ENCODE measurements around the gene SPINK14. TPM values are rescaled to one million over a fixed set of nuclear protein-coding genes. Genes with fewer than 3 reads are reported as not detected.
A peak's percentile ranks its signal among the peaks of the same experiment; 100 is the strongest.

SPINK14 gene
- total RNA-seq, 1 donor from 2014 or later: not detected

DNA sequence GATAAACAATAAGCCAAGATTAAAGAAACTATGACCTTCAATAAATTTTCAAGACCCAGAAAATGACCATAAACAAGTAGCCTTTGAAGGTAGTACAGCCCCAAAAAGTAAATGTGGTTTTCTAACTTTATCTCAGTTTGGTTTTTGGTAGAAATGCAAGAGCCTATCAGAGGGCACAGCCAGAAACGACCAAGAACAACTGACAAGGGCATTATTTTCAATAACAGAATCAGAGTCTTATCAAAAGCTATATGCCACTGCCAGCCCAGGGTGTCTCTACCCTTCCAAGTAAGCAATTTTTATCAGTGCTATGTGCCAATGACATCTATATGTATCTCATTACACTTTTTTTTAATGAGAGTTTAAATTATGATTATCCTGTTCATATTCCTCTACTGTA is 22.7 kb downstream of the SPINK14 start:
- Mint-ChIP-seq H3K27ac (no peak overlapping the region), H3K4me3 (no peak overlapping the region), H3K36me3 (no peaks in the 10 kb centered on the region), H3K9me3 (no peaks in the 10 kb centered on the region), H3K27me3 (ENCODE audit: low read depth) (peaks cover 20% of the 10 kb centered on the region), H3K4me1 (peaks cover 11% of the 10 kb centered on the region)
- no peak for DNase-seq (ENCODE audit: low spot score in 2 of 2, unreplicated experiment in 2 of 2)
- TF ChIP-seq, protein P1, sequence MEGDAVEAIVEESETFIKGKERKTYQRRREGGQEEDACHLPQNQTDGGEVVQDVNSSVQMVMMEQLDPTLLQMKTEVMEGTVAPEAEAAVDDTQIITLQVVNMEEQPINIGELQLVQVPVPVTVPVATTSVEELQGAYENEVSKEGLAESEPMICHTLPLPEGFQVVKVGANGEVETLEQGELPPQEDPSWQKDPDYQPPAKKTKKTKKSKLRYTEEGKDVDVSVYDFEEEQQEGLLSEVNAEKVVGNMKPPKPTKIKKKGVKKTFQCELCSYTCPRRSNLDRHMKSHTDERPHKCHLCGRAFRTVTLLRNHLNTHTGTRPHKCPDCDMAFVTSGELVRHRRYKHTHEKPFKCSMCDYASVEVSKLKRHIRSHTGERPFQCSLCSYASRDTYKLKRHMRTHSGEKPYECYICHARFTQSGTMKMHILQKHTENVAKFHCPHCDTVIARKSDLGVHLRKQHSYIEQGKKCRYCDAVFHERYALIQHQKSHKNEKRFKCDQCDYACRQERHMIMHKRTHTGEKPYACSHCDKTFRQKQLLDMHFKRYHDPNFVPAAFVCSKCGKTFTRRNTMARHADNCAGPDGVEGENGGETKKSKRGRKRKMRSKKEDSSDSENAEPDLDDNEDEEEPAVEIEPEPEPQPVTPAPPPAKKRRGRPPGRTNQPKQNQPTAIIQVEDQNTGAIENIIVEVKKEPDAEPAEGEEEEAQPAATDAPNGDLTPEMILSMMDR (IDR thresholded peaks at IDR 0.05; ENCODE audit: unreplicated experiment): no peak

DNA sequence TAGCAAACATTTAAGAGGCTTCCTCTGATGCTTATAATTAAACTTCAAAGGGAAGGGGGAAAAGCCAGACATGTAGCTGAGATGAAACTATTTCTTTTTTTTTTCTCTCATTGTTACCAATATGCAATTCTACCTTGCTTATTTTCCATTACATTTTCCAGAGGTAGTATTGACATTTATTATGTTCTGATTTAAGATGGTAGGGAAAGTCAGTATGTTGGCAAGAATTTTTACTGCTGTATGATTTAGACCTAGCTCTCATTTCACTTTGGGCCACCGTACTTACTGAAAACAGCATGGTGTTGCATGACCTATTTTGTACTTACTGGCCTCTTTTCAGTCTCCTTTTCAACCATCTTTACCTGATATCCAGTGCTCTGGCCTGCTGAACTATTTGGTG is 24.9 kb downstream of the SPINK14 start:
- Mint-ChIP-seq H3K4me1 (peaks cover 11% of the 10 kb centered on the region), H3K36me3 (no peaks in the 10 kb centered on the region), H3K9me3 (no peaks in the 10 kb centered on the region), H3K4me3 (no peak overlapping the region), H3K27me3 (ENCODE audit: low read depth) (peaks cover 15% of the 10 kb centered on the region), H3K27ac (peak overlapping the region; percentile 44)
- TF ChIP-seq, protein P1 (IDR thresholded peaks at IDR 0.05; ENCODE audit: unreplicated experiment): no peak
- DNase-seq (ENCODE audit: low spot score in 2 of 2, unreplicated experiment in 2 of 2): no peak

DNA sequence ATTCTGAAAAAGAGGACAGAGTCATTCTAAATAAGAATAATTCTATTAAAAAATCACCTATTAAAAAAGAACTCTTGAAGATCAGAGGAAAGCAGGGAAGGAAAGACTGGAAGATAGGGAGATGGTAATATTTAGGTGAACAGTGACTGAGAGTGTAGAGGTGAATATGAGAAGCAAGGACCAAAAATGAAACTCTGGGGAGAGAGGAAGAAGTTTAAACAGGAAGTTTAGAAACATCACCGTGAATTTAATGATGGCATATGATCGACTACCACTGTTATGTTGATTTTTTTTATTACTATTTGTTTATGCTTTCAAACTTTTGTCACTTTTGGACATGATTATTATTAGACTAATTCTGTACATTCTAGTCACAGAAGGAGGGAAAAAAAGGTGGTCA is 32.8 kb downstream of the SPINK14 start:
- TF ChIP-seq, protein P1 (IDR thresholded peaks at IDR 0.05; ENCODE audit: unreplicated experiment): no peak
- Mint-ChIP-seq H3K27ac (no peak overlapping the region), H3K4me3 (no peak overlapping the region), H3K4me1 (no peaks in the 10 kb centered on the region), H3K9me3 (no peaks in the 10 kb centered on the region), H3K36me3 (no peaks in the 10 kb centered on the region), H3K27me3 (ENCODE audit: low read depth) (peaks cover 10% of the 10 kb centered on the region)
- no peak for DNase-seq (ENCODE audit: low spot score in 2 of 2, unreplicated experiment in 2 of 2)

DNA sequence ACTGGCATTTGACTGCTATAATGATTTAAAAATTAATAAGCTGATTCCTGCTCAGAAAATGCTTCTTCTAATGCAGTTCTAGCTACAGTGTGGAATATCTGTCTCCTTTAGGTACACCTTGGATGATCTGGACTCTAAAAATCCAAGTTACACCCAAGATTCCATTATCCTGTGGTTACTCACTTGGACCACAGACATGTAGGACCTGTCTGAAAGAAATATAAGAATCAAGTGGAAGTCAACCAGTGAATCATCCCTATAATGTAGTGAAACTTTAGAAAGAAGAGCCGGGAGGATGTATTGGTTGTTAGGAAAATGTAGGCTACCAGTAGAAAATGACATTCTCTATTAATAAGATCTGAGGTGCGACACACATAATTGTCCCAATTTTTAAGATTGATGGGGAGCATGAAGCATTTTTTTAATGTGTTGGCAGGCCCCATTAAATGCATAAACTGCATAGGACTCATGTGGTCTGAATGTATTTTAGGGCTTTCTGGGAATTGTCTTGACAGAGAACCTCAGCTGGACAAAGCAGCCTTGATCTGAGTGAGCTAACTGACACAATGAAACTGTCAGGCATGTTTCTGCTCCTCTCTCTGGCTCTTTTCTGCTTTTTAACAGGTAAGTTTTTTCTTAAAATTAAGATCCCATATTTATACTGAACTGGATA is 34.3 kb downstream of the SPINK14 start, which contains the start of gene SPINK6:
Gene SPINK6 (plus strand): TSS at position 512 of the 673 bp plus-strand sequence. CDS start 55 bp downstream, at position 567.
- Mint-ChIP-seq H3K36me3 (no peaks in the 10 kb centered on the region), H3K27ac (no peak within 1 kb of the TSS), H3K4me3 (no peak within 1 kb of the TSS), H3K27me3 (ENCODE audit: low read depth) (peaks cover 10% of the 10 kb centered on the region), H3K9me3 (no peaks in the 10 kb centered on the region), H3K4me1 (no peaks in the 10 kb centered on the region)
- no peak for DNase-seq (ENCODE audit: low spot score in 2 of 2, unreplicated experiment in 2 of 2)
- TF ChIP-seq, protein P1 (IDR thresholded peaks at IDR 0.05; ENCODE audit: unreplicated experiment): no peak

DNA sequence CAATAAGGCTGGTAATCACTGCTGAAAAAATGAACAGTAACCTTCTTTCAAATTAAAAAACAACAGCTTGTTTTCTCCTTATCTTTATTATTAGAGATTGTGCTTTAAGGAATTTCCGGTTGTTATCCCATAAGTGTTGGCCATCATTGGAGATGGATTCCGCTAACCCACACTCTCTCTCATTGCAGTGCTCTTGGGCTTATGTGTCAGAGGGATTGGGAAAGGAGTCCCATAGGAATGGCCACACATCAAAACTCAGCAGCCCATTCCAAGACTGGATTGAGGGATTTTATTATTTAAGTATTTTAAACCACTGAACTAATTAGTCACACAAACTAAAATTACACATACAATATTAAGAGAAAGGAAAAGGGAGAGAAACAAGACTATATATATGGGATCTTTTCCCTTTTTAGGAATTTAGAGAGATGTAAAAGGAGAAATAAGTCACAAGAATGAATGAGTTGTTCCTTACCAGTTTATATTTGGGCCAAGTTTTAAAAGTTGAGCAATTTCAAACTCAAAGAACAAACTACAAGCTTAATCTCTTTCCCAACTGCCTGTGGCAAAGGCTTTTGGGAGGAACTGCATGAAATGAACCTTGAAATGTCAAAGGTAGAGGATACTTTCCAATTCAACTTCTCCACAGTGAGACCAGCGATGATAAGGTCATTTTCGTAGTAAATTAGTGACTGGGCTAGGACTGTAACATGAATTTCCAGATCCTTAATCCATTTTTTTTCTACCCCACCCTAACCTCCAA is 36.9 kb downstream of the SPINK14 start:
- TF ChIP-seq, protein P1 (IDR thresholded peaks at IDR 0.05; ENCODE audit: unreplicated experiment): no peak
- H3K27ac Mint-ChIP-seq: no peak overlapping the region
- no peaks in the 10 kb centered on the region for H3K9me3 Mint-ChIP-seq
- H3K4me1 Mint-ChIP-seq: peaks cover 4% of the 10 kb centered on the region
- DNase-seq (ENCODE audit: low spot score in 2 of 2, unreplicated experiment in 2 of 2): no peak
- H3K4me3 Mint-ChIP-seq: no peak overlapping the region
- H3K27me3 Mint-ChIP-seq (ENCODE audit: low read depth): peaks cover 8% of the 10 kb centered on the region
- no peaks in the 10 kb centered on the region for H3K36me3 Mint-ChIP-seq

Measured in mesothelial cell of epicardium (in vitro differentiated cells).